ENCODE results near the gene RPL39L.

- no peak for TF ChIP-seq FOXM1 (IDR thresholded peaks at IDR 0.05; ENCODE audit: borderline replicate concordance)
- TF ChIP-seq TARDBP (IDR thresholded peaks at IDR 0.05): no peak
- TF ChIP-seq ZNF384 (IDR thresholded peaks at IDR 0.05): no peak
- TF ChIP-seq SP1 (IDR thresholded peaks at IDR 0.05): no peak
- no peak for TF ChIP-seq ELF4 (IDR thresholded peaks at IDR 0.05)
- TF ChIP-seq SUZ12 (IDR thresholded peaks at IDR 0.05): no peak
- TF ChIP-seq FOXK2 (IDR thresholded peaks at IDR 0.05): no peak
- TF ChIP-seq BHLHE40 (IDR thresholded peaks at IDR 0.05; ENCODE audit: borderline replicate concordance): no peak
- no peak for TF ChIP-seq FOXA1 (IDR thresholded peaks at IDR 0.05)
- no peak for TF ChIP-seq LEF1 (IDR thresholded peaks at IDR 0.05; ENCODE audit: borderline replicate concordance)
- TF ChIP-seq PKNOX1 (IDR thresholded peaks at IDR 0.05): no peak
- no peak for TF ChIP-seq NFRKB (IDR thresholded peaks at IDR 0.05)
- no peak for TF ChIP-seq HDGF (IDR thresholded peaks at IDR 0.05; ENCODE audit: borderline replicate concordance)
Observed at GRCh38 chr3:187131981-187132380, 7.3 kb downstream of the RPL39L start.

Measured in HEK293T (cell line).